Fibroblast of mammary gland (primary cell): Measurements from ENCODE around the gene KCNJ1.

Experiments used
- DNase-seq: peaks from one replicate; pipeline ENCODE4 v3.0.0-alpha.2; 2010; ENCODE audit warnings: low read depth
- H3K4me3 ChIP-seq: 2 replicates; pipeline ENCODE4 v1.5.1; 2011; ENCODE audit warnings: low read depth, mild to moderate bottlenecking, low read length, moderate library complexity; ENCODE audit not compliant: control insufficient read depth
- CTCF ChIP-seq: conservative IDR thresholded peaks from 2 replicates; pipeline ENCODE4 v1.5.1; 2011; ENCODE audit warnings: low read depth, low read length, inconsistent platforms; ENCODE audit not compliant: control insufficient read depth, insufficient read depth

Gene KCNJ1

DNA sequence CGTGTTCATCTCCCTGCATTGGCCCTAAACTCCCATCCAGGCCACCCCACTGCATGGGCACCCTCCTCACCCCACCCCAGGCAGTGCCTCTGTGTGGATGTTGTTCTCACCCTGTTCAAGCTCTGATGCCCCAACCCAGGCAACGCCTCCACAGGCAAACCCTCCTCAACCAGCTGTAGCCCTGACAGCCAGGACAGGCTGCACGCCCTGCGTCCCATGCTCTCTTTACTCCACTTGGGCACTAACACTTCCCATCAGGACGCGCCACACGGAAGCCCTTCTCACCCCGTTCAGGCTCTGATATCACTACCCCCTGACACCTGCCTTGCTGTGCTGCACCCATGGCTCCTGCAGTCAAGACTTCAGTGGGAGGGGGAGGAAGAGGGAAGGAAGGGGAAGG is 47.9 kb downstream of the KCNJ1 start:
- no peak overlapping the region for H3K4me3 ChIP-seq
- DNase-seq = no peak
- no peak for TF ChIP-seq CTCF

DNA sequence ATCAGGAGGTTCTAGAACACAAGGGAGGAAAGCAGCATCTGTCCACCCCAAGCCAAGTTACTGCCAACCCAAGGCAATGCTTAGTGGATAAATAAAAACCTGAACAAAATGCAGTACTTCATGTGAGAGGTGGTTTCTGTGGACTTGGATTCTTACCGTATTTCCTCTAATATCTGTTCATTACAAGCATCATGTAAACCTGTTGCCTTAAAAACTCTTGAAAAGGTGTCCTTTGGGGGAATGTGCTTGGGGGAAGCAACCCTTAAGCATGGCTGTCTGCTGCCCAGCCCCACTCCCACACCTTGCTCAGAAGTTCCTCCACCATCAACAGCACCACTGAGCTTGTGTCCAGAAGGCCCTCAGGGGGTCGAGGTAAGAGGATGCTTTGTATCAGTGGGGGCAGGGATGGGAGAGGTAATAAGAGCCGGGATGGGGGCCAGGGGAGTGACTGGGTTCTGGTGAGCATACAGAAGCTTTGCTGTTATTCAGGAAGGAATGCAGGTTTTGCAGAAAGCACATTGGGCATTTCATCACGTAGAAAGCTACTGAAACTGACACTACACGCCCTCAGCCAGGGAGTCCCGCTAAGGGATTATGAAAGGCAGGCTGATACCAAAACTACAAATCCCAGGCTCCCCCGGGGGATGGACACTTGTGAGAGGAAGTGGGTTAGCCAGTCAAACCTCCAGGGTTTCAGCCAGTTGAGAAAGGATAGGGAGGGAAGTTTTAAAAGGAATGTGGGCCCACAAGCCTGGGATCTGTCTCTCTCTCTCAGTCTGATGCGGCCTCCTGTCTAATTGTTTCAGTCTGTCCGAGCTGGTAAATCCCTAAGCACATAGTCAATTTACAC is 52.0 kb downstream of the KCNJ1 start:
- TF ChIP-seq CTCF = no peak
- DNase-seq = peak; percentile 78
- no peak overlapping the region for H3K4me3 ChIP-seq

- no peak overlapping the region for H3K4me3 ChIP-seq
- DNase-seq = no peak
- TF ChIP-seq CTCF = no peak
Observed at GRCh38 chr11:128813729-128814128, 53.4 kb downstream of the KCNJ1 start.

GRCh38 chr11:128810784-128811514 is 56.1 kb downstream of the KCNJ1 start:
- TF ChIP-seq CTCF = no peak
- no peak for DNase-seq
- no peak overlapping the region for H3K4me3 ChIP-seq

GRCh38 chr11:128809128-128809527 is 58.0 kb downstream of the KCNJ1 start:
- DNase-seq = no peak
- no peak overlapping the region for H3K4me3 ChIP-seq
- no peak for TF ChIP-seq CTCF

GRCh38 chr11:128807909-128808308 is 59.2 kb downstream of the KCNJ1 start:
- no peak for DNase-seq
- H3K4me3 ChIP-seq = no peak overlapping the region
- no peak for TF ChIP-seq CTCF
